Testis (tissue), 3 donors: ENCODE data around the gene ECEL1. TPM values are rescaled to one million over a fixed set of nuclear protein-coding genes. Genes with fewer than 3 reads are reported as not detected.

Experiments
- DNase-seq: peaks from one replicate; pipeline ENCODE4 v3.0.0-alpha.2; 2019
- H3K27ac ChIP-seq, 2 donors: fragments of 200-600 bp; sonication (generic); one replicate each; pipeline ENCODE4 v1.5.1; 2019
- H3K27me3 ChIP-seq: fragments of 200-600 bp; sonication (generic); one replicate; pipeline ENCODE4 v1.5.1; 2019
- H3K36me3 ChIP-seq: fragments of 200-600 bp; sonication (generic); one replicate; pipeline ENCODE4 v1.5.1; 2017; ENCODE audit warnings: low read depth; ENCODE audit errors: missing control alignments
- H3K4me1 ChIP-seq: fragments of 200-600 bp; sonication (generic); one replicate; pipeline ENCODE4 v1.5.1; 2019
- H3K4me3 ChIP-seq, 2 donors: fragments of 200-600 bp; sonication (generic); one replicate each; pipeline ENCODE4 v1.5.1; 2017 to 2019
- H3K9me3 ChIP-seq: fragments of 200-600 bp; sonication (generic); one replicate; pipeline ENCODE4 v1.5.1; 2017
- CTCF ChIP-seq, 3 experiments: fragments of 450-650 bp in 2 of 3; fragments of 200-600 bp in 1 of 3; sonication (generic) in 1 of 3; IDR thresholded peaks; one replicate each; pipeline ENCODE4 v1.5.1; 2016 to 2019; ENCODE audit warnings: antibody characterized with exemption in 3 of 3, mild to moderate bottlenecking in 2 of 3, moderate library complexity in 1 of 3
- POLR2A ChIP-seq: fragments of 450-650 bp; IDR thresholded peaks from one replicate; pipeline ENCODE4 v1.6.1; 2017; ENCODE audit warnings: antibody characterized with exemption, mild to moderate bottlenecking, moderate library complexity
- WGBS, 2 donors: methylation state at CpG; one replicate each; pipeline ENCODE4 v1.1.5; 2018; 5-methylcytosine and 5-hydroxymethylcytosine counted together
- intact Hi-C: fragments of 100-400 bp; cut with DNase I; formaldehyde crosslinking; loops from one replicate; pipeline ENCODE4 v1.15.1; 2023; ENCODE audit warnings: low total_unique reads
- polyA plus RNA-seq: library from polyadenylated mRNA; stranded (reverse); fragments of 350-450 nt; fragmentation: Illumina TruSeq; extraction: RNeasy Lipid Tissue Mini Kit (QIAGEN cat#74804); gene quantifications from one replicate; pipeline ENCODE4 v1.2.3, GENCODE V29; 2014; ENCODE audit warnings: low read depth, low replicate concordance; ENCODE audit not compliant: insufficient read depth
- total RNA-seq, 2 donors: library from RNA; depleted of rRNA; stranded (reverse); fragments of >200 nt; gene quantifications; one replicate each; pipeline ENCODE4 v1.2.3, GENCODE V29; 2016

The ECEL1 gene
- total and polyA plus RNA-seq, 3 donors from 2014 or later = 2.7 to 8.7 (median 4.3) TPM

DNA sequence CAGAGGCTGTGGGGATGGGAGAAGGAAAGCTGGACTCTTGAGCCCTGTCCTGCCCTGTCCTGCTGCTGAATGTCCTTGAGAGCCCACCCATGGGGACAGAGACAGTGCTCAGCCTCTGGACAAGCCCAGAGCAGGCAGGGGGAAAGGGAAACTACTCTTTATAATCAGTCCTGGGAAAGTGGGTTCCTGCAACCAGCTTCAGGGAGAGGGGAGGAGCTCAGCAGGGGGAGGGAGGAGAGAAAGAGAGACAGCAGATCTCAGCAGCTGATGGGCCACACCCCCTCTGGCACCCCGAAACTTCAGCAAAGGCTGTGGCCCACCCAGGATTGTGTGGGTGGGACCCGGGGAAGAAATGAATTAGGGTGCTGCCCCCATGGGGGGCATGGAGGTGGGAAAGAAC is 11.6 kb downstream of the ECEL1 start:
- Histone ChIP-seq H3K4me3 (no peak overlapping the region), H3K27ac (no peak overlapping the region), H3K27me3 (no peaks in the 10 kb centered on the region), H3K9me3 (no peaks in the 10 kb centered on the region), H3K36me3 (no peaks in the 10 kb centered on the region), H3K4me1 (no peaks in the 10 kb centered on the region)
- no peak for TF ChIP-seq POLR2A
- no peak for TF ChIP-seq CTCF (IDR thresholded peaks at IDR 0.05)
- 61 to 68% methylated on average over 2 of the region's 2 CpGs for WGBS, 2 donors
- DNase-seq = no peak
- intact Hi-C loops = no loop called here

DNA sequence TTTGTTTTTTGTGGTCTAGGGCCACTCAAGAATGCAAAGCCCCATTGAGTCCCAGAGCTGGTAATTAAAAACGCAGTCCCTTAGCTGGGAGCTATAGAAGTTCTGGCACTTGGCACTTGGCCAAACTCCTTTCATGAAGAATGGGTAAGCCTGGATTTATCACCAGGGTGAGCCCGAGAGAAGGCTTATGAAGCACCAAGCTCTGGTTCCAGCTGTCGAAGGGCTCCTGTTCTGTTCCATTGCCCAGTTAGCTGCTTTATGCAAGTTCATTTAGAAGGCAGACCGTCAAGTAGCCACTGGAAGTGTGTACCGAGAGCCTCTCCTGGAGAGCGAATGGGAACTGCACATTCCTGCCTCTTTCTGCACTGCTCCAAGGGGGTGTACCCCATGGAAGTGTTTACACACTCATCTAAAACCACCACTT is 14.2 kb downstream of the ECEL1 start:
- no peak for DNase-seq
- WGBS, 2 donors = 31 to 43% methylated on average over 3 to 6 of the region's 6 CpGs
- Histone ChIP-seq H3K4me1 (no peaks in the 10 kb centered on the region), H3K27ac (no peak overlapping the region), H3K9me3 (no peaks in the 10 kb centered on the region), H3K27me3 (no peaks in the 10 kb centered on the region), H3K36me3 (no peaks in the 10 kb centered on the region), H3K4me3 (no peak overlapping the region)
- intact Hi-C loops = no loop called here
- TF ChIP-seq POLR2A = no peak

GRCh38 chr2:232466221-232466620 is 21.4 kb downstream of the ECEL1 start:
- H3K27ac ChIP-seq = no peak overlapping the region
- H3K36me3 ChIP-seq = no peaks in the 10 kb centered on the region
- no peak overlapping the region for H3K4me3 ChIP-seq
- H3K27me3 ChIP-seq = no peaks in the 10 kb centered on the region
- TF ChIP-seq CTCF (IDR thresholded peaks at IDR 0.05) = no peak
- TF ChIP-seq POLR2A = no peak
- intact Hi-C loops = no loop called here
- no peak for DNase-seq
- H3K9me3 ChIP-seq = no peaks in the 10 kb centered on the region
- H3K4me1 ChIP-seq = no peaks in the 10 kb centered on the region
- whole genome bisulfite sequencing, 2 donors = 79 to 86% methylated on average over 7 of the region's 7 CpGs

GRCh38 chr2:232465061-232465460 is 22.6 kb downstream of the ECEL1 start:
- H3K36me3 ChIP-seq = no peaks in the 10 kb centered on the region
- 87 to 91% methylated on average over 6 of the region's 6 CpGs for WGBS, 2 donors
- DNase-seq = no peak
- no peaks in the 10 kb centered on the region for H3K9me3 ChIP-seq
- no peak overlapping the region for H3K4me3 ChIP-seq
- H3K27me3 ChIP-seq = no peaks in the 10 kb centered on the region
- intact Hi-C loops = no loop called here
- TF ChIP-seq CTCF (IDR thresholded peaks at IDR 0.05) = no peak
- TF ChIP-seq POLR2A = no peak
- no peaks in the 10 kb centered on the region for H3K4me1 ChIP-seq
- no peak overlapping the region for H3K27ac ChIP-seq

DNA sequence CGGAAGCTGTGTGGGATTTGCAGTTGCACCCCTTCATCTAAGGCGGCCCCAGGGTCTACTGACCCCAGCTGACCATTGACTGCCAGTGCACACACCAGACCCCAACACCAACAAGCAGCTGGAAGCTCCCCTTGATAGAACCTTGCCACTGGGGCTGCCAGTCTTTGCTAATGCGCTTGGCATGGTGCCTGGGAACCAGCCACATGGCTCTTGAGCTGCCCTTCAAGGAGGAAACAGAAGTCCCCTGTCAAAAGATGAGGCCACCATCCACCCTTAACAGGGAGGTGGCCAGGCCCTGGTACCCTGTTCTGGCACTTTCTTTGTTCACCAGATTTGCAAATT is 23.1 kb downstream of the ECEL1 start:
- Histone ChIP-seq H3K36me3 (no peaks in the 10 kb centered on the region), H3K9me3 (no peaks in the 10 kb centered on the region), H3K4me1 (no peaks in the 10 kb centered on the region), H3K4me3 (no peak overlapping the region), H3K27ac (no peak overlapping the region), H3K27me3 (no peaks in the 10 kb centered on the region)
- WGBS, 2 donors = 75 to 100% methylated on average over 2 to 3 of the region's 3 CpGs
- intact Hi-C loops = no loop called here
- no peak for TF ChIP-seq CTCF (IDR thresholded peaks at IDR 0.05)
- TF ChIP-seq POLR2A = no peak
- no peak for DNase-seq
